GM19035 (cell line): ENCODE results near the gene FOXQ1.

Source experiments
- ATAC-seq: cut with Tn5 transposase; IDR thresholded peaks from one replicate; pipeline ENCODE4 v1.9.1; 2021; ENCODE audit not compliant: unreplicated experiment

The FOXQ1 gene, protein sequence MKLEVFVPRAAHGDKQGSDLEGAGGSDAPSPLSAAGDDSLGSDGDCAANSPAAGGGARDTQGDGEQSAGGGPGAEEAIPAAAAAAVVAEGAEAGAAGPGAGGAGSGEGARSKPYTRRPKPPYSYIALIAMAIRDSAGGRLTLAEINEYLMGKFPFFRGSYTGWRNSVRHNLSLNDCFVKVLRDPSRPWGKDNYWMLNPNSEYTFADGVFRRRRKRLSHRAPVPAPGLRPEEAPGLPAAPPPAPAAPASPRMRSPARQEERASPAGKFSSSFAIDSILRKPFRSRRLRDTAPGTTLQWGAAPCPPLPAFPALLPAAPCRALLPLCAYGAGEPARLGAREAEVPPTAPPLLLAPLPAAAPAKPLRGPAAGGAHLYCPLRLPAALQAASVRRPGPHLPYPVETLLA

DNA sequence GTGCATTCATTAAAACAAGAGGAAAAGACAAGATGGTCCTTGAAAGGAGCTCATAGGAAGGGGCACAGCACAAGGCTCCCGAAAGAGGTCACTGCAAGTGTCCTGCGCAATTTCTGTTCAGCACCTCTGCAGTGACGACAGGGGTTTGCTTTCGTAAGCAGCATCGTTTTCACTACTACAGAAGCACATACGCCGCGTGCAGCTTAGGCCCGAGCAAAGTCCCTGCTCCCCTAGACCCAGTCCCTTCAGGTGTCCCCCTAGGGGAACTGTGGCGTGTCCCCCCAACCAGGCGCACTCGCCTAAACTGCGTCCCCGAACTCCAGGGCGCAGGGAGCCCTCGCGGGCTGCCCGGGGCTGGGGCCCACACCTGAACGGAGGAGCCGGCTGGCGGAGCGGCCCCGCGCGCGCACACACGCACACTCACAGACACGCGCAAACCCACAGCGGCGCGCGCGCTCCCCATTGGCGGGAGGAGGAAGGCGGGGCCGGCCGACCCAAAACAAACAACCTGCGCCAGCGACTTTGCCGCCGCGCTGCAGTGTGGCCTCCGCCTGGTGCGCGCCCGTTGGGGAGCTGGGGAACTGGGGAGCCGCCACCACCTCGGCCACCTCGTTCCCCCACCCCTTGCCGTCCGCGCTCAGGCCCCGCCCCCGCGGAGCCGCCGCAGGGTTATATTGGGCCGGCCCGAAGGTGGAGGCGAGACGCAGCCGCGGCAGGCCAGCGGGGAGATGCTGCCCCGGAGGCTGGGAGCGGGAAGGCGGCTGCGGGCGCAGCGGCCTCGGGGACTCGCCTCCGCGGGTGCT lies at the start of gene FOXQ1:
Gene FOXQ1, plus strand, starts transcription at position 699 of the 803 bp plus-strand sequence. CDS start 607 bp downstream, outside the sequence.
- ATAC-seq: no peak

DNA sequence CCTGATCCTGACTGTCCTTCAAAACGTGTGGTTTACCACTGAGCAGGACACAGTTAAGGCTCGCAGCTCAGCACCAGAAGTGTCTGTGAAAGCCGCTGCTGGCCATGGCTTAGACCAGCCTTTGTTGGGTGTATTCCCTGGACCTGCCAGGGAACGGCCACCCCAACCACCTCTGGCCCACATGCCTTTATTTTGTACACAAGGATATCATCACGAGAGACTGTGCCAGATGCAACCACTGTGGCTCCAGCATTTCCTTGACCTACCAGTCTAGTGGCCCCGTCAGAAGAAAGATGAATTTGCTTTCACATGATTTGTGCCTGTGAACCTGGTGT lies 49.2 kb upstream of the FOXQ1 start:
- ATAC-seq: no peak

DNA sequence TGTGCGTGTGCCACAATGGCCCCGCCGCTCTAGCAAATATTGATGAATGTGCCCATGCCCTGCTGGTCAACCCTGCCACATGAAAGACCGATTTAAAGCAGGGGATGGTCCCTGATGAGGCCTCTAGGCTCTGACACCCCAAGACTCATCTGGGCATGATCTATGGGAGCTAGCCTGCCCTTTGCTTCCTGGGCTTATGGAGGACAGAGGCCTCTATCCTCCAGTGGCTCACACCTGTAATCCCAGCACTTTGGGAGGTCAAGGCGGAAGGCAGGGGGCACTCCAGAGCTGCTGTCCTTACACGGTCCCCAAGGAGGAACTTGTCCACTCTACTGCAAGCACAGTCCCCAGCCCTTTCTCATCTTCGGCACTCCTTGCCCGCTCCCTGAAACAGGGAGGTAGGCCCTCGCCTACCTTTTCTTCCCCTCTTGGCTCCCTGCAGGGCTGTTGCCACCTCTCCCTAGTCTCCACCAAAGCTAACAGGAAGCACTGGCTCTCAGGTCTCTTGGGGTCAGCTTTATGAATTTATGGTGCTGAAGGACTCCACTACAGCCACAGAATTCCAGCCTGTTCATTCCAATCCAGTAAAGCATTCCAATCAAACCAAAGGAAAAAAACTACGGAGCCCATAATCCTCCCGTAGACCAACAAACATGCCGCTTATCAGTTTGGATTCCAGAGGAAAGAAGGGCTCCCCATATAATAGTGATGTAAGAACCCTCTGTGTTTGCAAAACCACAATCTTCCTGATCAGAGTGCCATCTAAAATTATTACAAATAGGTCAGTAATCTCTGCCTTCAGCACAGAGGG lies 48.7 kb upstream of the FOXQ1 start:
- ATAC-seq: no peak

DNA sequence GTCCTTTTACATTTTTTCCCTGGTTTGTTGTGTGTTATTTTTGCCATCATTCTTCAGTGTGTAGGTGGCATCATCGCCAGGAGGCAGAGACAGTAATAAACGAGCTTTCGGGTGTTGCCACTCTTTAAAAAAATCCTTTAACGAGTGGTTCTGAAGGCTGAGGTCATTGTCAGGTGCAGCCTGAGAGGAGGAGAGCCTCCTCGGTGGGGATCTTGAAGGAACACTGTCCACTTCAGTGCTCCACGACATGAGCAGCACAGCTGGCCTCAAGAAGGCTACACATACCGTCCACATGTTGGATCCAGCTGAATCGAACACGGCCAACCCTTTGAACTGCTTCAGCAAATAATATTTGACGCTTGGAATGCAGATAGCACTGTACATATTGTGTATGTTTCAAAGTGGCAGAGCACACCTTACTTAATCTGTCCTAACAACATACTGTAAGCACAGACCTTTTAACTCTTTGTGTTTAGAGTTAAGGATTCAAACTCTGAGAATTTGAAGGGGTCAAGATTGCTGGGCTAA lies 48.0 kb upstream of the FOXQ1 start:
- ATAC-seq: no peak

DNA sequence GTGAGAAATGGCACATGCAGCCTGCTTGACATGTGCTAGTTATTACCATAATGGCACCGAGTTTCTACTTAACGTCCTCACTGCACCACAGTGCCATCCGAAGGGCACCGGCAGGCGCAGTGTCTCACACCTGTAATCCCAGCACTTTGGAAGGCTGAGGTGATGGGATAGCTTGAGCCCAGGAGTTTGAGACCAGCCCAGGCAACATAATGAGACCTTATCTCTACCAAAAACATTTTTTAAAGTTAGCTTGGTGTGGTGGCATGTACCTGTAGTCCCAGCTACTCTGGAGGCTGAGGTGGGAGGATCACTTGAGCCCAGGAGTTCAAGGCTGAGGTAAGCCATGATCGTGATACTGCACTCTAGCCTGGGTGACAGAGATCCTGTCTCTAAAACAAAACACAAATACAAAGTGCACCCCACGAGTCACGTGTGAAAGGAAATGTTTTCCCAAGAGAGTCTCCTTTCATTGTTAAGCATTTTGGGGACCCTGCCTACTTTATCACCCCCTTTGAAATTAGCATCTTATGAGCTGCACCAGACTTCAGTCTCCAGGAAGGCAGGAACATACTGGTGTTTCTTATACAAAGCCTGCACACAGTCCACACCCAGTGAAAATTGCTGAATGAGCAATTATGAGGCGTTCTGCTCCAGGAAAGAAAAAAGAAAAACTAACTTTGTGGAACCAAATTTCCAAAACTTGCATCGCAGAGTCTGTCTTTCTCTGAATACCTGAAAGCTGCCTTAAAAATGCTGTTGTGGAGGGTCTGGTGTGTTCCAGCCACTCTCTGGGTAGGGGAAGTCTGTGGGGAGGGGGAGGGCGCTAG lies 47.1 kb upstream of the FOXQ1 start:
- ATAC-seq: no peak

DNA sequence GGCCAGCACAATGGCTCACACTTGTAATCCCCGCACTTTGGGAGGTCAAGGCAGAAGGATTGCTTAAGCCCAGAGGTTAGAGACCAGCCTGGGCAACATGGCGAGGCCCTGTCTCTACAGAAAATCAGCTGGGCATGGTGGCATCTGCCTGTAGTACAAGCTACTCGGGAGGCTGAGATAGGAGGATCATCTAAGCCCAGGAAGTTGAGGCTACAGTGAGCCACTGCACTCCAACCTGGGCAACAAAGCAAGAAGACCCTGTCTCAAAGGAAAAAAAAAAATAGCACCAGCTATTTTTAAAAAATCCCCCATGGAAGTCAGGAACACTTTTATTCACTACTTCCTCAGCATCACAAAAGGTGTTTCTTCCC lies 45.2 kb upstream of the FOXQ1 start:
- no peak for ATAC-seq

DNA sequence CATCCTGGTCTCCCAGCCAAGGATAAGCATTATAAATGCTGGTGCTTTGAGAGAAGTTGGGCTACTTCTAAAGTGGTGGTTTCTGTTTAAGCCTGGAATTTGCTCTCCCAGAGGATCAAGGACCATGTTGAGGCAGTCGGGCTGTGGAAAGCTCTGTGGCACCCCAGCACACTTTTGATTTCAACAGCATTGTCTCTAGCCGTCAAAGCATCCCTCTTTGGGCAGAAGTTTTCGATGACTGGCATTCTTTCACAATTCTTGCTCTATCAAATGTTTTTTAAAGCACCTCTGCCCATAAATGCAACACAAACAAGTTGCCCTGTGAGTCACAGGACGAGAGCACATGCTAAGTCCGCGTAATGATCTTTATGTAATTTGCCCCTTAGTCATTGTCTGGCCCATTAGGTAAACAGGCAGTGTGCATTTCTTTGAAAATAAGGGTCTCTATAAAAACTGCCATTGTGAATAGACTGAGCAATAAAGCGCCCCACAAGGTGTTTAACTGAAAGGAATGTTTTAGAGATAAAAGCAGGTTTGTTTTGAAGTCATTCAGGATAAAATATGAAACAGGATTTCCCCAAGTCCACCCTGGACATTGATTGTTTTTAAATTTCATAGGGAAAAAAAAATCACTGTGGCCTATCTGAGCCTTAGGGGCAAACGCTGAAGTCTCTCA lies 44.7 kb upstream of the FOXQ1 start:
- ATAC-seq: no peak

DNA sequence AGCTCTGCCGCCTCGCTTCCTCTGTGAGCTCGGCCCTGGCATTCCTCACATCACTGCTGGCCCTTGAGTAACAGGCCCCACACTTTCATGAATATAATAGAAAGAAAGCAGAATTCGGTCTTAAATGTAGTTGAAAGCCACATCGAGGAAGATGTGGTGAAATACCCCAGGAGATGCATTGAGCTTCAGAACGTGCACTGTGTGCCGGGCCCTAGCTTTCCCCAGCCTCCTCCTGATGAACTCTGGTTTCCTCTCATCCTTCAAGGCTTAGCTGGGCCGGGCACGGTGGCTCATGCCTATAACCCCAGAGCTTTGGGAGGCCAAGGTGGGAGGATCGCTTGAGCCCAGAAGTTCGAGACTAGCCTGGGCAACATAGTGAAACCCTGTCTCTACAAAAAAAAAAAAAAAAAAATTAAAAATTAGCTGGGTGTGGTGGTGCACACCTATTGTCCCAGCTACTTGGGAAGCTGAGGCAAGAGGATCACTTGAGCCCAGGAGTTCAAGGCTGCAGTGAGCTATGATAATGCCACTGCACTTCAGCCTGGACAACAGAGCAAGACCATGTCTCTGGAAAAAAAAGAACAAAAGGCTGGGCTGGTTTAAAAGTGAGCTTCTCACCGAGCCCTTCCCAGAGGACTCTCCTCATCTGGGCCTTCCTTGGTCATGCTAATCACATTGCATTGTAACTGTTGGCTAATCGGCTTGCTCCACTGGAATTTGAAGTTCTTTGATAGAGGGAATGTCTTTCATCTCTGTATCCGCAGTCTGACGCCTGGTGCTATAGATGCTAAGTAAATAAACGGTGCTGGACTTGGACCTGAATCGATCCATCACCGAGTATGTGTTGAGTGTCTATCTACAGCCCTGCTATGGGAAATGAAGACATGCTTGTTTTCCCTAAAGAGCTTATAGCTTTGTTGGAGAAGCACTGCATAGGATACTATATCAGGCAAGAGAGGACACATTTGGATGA lies 43.8 kb upstream of the FOXQ1 start:
- ATAC-seq: no peak

DNA sequence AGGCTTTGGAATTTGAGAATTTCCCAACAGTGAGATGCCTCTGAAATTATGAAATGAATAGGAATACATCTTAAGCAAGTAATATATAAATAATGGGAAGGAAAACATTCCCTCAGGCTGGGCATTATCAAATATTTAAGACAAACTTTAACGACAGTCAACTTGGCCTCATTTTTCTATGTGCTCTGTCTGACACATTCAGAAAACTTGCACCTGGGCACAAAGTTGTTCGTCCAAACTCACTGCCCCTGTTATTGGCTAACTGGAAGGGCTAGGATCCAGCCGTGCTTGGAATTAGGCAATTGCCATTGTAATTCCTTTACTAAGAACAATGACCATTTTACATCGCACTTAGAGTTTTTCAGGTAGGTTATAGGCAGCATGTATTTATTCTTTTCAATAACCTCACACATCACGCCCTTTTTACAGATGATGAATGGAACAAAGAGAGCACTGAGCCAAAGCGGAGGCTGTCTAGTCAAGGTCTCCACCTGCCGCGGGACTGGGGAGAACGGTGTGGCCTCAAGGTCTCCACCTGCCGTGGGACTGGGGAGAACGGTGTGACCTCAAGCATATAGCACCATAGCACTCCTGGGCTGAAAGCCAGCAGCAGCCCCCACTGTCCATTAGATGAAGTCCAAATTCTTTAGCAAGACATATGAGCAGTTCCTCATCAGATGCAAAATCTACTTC lies 40.7 kb upstream of the FOXQ1 start:
- ATAC-seq: no peak

DNA sequence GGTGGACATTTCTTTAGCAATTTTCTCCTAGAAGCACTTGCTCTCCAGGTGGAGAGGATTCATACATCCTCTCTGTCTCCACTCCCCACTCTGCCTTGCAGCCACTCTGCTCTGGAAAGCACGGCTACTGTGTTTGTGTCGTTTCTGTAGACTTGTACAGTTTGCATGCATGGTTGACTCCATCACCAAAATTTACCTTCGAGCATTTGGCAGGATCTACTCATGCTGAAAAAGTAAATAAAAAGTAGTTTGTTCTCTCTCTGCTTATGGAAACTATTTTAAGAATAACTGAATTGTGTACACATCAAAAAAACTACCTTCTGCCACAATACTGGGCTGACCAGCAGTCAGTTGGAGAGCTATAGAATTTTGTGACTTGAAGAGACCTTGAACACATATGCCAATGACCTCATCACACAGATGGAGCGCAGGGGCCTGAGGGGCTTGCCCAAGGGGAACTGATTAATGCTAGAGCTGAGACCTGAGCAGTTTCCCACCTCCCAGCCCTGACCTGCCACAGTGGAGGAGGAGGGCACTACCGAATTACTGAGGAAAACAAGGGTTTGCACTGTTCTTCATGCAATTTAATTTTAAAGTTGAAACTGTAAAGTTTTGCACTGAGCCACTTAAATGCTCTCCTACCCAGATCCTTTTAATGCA lies 33.7 kb upstream of the FOXQ1 start:
- ATAC-seq: no peak

DNA sequence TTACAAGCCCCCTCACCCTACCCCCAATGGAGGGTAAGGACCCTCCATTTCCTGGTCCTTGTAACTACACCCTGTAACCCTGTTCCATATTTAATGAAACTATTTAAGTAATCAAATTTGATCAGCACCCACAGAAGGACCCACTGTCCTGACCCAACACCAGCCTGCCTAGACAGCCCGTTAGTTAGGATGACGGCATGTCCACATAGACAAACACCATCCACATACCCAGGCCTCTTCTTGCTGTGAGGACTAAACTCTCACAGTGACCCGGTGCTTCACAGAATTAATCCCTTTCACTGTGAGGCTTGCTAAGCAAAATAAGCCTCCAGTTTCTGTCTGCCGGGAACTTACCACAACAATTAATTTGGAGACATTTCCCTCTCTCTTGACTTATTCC lies 32.8 kb upstream of the FOXQ1 start:
- ATAC-seq: no peak

DNA sequence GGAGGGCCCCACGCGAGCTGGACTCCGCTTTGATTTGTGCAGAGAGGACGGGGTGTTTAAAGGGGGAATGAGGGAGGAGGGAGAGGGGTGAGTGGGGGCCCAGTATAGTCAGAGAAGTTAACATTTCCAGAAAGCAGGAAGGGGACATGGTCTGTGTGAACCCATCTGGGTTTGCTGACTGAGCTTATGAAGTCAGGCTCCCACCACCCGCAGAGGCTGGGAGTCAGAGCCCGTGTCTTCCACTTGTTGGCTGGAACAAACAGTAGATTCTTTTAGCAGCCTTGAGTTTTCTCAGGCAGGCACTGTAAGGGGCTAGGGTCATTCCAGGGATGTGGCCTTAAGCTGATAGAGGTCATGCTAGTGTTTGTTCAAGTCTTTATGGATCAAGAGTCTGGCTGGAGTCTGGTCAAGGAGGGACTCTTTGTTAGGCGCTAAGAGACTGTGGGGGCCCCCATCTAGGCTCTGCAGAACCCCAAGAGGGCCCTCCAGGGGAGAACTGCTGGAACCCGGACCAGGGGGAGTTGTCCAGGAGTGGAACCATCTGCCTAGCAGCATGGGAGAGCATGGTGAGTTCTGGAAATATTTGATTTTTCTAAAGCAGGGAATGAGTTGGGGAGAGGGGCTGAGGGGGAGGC lies 31.1 kb upstream of the FOXQ1 start:
- no peak for ATAC-seq

DNA sequence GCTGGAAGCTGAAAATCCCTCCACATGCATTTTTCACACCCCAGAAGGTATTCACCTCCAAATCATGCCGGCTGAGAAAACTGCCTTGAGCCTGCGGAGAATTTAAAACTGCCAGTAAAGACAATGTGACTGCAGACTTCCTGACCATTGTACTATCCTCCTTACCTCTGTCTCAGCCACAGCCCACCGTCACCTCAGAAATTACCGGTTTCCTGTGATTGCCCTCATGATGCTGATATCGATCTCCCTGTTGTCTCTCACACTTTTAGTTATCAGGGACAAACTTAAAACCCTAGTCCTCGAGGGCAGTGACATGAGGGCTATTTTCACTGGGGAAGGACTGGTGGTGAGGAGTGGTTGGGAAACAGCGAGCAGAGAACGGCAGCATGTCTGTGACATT lies 30.2 kb upstream of the FOXQ1 start:
- no peak for ATAC-seq

DNA sequence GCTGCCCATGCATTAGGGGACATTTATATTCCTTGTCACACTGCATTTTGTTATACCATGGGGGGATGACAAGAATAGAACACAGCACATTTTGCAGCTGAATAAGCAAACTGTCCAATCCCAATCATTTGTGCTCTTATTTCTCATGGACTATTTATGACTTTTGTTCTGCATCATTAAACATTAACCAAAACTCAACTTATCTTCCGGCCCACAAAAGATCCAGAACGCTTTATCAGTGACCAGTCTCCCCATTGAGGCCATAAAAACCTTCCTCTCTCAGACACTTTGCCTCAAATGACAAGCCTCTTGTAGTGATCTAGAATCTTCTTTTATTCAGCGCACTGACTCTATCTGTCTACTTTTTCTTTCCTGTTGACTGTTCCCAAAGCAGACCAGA lies 28.4 kb upstream of the FOXQ1 start:
- ATAC-seq: no peak

DNA sequence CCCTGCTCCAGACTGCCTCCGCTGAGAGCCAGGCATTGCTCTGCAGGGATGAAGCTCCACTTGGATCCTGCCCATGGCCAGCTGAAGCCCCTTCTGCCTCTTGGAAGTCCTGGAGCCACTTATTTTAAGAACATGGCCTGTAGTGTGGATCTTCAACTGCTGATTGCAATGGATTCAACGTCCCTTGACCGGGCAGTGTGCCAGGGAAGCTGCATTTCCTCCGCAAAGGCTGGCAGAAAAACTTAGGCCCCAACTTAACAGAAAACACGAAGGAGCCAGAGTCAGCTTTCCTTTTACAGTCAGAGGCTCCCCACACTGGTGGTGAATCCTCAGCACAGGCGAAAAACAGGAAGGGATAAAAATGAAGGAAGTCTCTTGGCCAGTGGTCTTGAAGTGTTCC lies 26.3 kb upstream of the FOXQ1 start:
- no peak for ATAC-seq

DNA sequence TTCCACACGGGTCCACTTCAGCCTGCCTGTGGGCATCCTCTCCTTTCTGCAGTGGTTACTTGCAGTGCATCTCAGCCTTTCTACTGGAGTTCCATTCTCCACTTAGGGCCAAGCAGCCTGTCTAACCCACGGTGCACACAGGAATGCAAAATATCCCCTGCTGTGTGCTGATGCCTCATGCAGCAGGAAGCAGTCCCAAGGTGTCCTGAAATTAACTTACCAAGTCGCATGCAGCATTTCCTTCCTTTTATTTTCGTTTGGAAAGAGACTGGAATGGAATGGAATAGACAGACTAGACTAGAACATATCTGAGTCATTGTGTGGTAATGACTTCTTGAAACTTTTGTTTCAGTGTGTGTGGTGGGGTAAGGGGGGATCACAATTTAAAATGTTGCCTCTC lies 25.9 kb upstream of the FOXQ1 start:
- no peak for ATAC-seq

DNA sequence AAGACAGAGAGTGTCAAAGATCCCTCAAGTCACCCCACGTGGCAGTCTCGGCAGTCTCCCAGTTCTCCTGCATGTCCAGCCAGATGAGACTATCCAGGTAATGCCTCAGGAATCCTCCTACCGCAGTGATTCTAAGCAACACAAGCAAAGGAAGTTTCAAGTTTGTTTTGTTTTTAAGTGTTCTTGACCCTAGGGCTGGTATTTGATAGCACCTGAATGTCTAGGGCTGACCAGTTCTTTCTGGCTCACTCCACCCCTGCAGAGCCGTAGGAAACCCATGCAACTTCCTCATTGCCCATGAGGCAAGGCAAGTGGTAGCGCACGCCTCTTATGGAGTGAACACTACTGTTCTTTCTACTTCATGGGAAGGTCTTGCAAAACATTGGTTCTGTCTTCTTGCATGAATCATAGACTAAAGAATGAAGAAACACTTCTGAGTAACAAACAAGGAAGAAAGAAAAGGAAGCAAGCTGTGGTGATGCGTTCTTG lies 24.8 kb upstream of the FOXQ1 start:
- ATAC-seq: no peak
